Sigmoid colon (tissue), 4 donors: Measurements from ENCODE around the gene PRTN3.
"Not testable (repeated sequence)": the region's sequence is repeated elsewhere in the genome, so short reads cannot be mapped to it uniquely, and the experiment has no call there.

Experiments
- EP300 ChIP-seq, 4 donors: sonication (generic); formaldehyde crosslinking; IDR thresholded peaks; one replicate each; pipeline ENCODE4 v1.6.1; 2017; ENCODE audit warnings: antibody characterized with exemption in 4 of 4
- POLR2A ChIP-seq, 2 donors: fragments of 450-650 bp; IDR thresholded peaks; one replicate each; pipeline ENCODE4 v1.6.1; 2016; ENCODE audit warnings: antibody characterized with exemption in 2 of 2, mild to moderate bottlenecking in 2 of 2, moderate library complexity in 2 of 2
- POLR2AphosphoS5 ChIP-seq, 4 donors: sonication (generic); formaldehyde crosslinking; IDR thresholded peaks; one replicate each; pipeline ENCODE4 v1.6.1; 2017; ENCODE audit warnings: antibody characterized with exemption in 4 of 4
- TF ChIP-seq, protein P1 (sequence below), 4 experiments: fragments of 450-650 bp in 3 of 4; fragments of 200-600 bp in 1 of 4; IDR thresholded peaks; one replicate each; pipeline ENCODE4 v1.5.1; 2016 to 2019; ENCODE audit warnings: antibody characterized with exemption in 4 of 4, mild to moderate bottlenecking in 3 of 4, moderate library complexity in 2 of 4

DNA sequence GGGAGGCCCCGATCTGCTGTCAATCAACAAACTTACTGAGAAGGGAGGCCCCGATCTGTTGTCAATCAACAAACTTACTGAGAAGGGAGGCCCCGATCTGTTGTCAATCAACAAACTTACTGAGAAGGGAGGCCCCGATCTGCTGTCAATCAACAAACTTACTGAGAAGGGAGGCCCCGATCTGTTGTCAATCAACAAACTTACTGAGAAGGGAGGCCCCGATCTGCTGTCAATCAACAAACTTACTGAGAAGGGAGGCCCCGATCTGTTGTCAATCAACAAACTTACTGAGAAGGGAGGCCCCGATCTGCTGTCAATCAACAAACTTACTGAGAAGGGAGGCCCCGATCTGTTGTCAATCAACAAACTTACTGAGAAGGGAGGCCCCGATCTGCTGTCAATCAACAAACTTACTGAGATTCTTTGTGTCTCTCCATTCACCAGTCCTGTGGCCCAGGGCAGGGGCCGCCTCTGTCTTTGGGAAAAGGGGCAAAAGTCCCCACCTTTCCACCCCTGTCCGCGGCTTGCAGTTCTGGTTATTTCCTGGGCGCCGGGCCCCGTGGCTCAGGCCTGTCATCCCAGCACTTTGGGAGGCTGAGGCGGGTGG is 12.9 kb downstream of the PRTN3 start:
- TF ChIP-seq, protein P1, sequence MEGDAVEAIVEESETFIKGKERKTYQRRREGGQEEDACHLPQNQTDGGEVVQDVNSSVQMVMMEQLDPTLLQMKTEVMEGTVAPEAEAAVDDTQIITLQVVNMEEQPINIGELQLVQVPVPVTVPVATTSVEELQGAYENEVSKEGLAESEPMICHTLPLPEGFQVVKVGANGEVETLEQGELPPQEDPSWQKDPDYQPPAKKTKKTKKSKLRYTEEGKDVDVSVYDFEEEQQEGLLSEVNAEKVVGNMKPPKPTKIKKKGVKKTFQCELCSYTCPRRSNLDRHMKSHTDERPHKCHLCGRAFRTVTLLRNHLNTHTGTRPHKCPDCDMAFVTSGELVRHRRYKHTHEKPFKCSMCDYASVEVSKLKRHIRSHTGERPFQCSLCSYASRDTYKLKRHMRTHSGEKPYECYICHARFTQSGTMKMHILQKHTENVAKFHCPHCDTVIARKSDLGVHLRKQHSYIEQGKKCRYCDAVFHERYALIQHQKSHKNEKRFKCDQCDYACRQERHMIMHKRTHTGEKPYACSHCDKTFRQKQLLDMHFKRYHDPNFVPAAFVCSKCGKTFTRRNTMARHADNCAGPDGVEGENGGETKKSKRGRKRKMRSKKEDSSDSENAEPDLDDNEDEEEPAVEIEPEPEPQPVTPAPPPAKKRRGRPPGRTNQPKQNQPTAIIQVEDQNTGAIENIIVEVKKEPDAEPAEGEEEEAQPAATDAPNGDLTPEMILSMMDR (IDR thresholded peaks at IDR 0.05) = not testable (repeated sequence)
- TF ChIP-seq POLR2A, POLR2AphosphoS5, EP300 (IDR thresholded peaks at IDR 0.05): not testable (repeated sequence)
